ENCODE measurements around the gene FBLN5. TPM values are rescaled to one million over a fixed set of nuclear protein-coding genes. Genes with fewer than 3 reads are reported as not detected.
"Not testable (repeated sequence)": the region's sequence is repeated elsewhere in the genome, so short reads cannot be mapped to it uniquely, and the experiment has no call there.

The FBLN5 gene
- total RNA-seq, 1 experiment from 2014 or later = under 0.01 TPM

DNA sequence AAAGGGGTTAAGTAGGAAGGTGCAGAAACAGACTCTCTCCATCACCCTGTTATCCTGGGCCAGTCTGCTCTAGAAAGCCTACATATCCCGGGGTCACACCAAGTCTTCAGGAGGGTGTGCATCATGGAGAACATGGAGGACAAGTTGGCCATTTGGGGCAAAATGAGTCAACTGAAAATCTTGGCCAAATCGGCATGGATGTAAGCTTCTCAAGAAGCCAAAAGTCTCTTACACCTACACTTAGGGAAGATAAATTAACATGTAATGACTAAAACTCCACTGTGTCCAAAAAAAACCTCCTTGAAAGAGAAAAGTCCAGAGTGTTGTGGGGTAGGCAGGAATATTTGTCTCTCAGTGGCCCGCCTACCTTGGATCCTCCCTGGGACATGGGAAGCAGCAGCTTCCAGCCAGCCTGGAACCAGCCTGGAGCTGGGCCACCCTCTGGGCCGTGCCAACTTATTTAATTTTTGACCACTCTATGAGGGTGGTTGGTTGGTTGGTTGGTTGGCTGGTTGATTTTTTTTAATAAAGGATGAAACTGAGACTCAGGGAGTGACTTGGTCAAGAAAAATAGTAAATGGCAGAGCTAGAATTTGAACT lies 62.3 kb downstream of the FBLN5 start:
- no peak for DNase-seq (ENCODE audit: low read depth)

- no peak for DNase-seq (ENCODE audit: low read depth)
Observed at GRCh38 chr14:91884664-91885063, 62.8 kb downstream of the FBLN5 start.

DNA sequence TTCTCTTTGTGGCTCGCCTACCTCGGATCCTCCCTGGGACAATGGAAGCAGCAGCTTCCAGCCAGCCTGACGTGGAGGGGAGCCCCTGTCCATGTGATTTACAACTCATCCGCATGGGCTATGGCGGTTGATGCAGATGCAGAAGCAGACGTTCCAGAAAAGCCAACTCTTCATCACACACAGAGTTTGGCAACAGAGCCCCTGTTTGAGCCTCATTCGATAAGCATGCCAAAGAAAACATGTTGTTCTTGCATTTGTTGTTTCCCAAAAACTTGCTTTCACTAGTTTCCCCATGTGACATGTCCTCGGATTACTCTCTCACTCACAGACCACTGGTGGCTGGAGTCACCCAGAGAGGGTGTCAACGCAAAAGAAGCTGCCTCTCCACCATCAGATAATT lies 63.7 kb downstream of the FBLN5 start:
- DNase-seq (ENCODE audit: low read depth) = no peak

GRCh38 chr14:91882776-91883175 lies 64.7 kb downstream of the FBLN5 start:
- no peak for DNase-seq (ENCODE audit: low read depth)

- DNase-seq (ENCODE audit: low read depth) = no peak
Observed at GRCh38 chr14:91882369-91882768, 65.1 kb downstream of the FBLN5 start.

GRCh38 chr14:91879196-91879595 lies 68.3 kb downstream of the FBLN5 start:
- no peak for DNase-seq (ENCODE audit: low read depth)

GRCh38 chr14:91878274-91878673 lies 69.2 kb downstream of the FBLN5 start:
- no peak for DNase-seq (ENCODE audit: low read depth)

GRCh38 chr14:91877376-91877915 lies 70.0 kb downstream of the FBLN5 start:
- no peak for DNase-seq (ENCODE audit: low read depth)

DNA sequence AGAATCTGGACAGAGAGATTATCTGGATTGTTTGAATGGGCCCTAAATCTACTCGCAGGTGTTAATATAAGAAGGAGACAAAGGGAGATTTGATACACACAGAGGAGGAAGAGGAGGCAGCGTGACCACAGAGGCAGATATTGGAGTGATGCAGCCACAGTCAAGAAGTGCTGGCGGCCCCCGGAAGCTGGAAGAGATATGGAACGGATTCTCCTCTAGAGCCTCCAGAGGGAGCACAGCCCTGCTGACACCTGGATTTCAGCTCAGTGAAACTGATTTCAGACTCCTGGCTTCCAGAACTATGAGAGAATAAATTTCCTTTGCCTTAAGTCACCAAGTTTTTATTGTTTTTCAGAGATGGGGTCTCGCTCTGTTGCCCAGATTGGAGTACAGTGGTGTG lies 71.0 kb downstream of the FBLN5 start:
- no peak for DNase-seq (ENCODE audit: low read depth)

GRCh38 chr14:91875525-91876286 lies 71.8 kb downstream of the FBLN5 start:
- DNase-seq (ENCODE audit: low read depth) = no peak

DNA sequence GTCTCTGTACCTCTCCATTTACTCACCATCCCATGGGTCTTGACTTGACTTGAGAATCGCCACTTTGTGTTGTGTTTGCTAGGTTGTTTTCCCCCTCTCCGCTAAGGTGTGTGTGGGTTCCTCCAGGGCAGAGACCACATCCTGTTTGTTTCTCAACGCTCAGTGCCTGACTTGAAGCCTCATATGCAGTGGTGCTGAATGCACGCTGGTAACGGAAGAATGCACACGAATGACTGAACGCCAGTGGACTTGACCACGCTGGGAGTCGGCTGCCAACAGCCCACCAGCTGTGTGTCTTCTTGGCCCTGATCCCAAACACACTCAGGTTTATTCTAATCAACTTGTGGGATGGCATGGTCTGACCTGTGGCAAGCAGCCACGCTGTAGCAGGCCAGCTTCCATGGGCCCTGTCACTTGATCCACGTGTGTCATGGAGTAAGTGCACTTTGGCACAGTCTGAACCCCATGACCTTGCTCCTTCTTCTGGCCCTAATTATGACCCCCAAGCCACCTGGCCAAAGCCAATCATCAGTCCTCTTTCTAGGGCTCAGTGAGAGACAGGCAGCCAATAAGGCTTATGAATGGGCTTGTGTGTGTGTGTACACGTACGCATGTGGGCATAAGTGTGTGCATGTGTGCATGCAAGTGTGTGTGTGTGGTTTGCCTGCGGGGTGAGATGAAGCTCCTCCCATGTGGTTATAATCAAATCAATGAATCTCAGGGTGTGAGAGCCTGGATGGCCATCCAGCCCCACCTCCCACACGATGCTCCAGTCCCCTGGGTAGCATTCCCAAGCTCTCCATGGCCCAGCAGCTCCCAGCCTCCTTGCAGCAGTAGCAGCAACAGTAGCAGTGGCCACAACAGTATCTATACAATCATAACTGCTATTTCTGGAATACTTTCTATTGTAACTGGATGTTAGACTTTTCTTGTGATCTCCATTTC lies 73.8 kb downstream of the FBLN5 start:
- peak; percentile 4 for DNase-seq (ENCODE audit: low read depth)

DNA sequence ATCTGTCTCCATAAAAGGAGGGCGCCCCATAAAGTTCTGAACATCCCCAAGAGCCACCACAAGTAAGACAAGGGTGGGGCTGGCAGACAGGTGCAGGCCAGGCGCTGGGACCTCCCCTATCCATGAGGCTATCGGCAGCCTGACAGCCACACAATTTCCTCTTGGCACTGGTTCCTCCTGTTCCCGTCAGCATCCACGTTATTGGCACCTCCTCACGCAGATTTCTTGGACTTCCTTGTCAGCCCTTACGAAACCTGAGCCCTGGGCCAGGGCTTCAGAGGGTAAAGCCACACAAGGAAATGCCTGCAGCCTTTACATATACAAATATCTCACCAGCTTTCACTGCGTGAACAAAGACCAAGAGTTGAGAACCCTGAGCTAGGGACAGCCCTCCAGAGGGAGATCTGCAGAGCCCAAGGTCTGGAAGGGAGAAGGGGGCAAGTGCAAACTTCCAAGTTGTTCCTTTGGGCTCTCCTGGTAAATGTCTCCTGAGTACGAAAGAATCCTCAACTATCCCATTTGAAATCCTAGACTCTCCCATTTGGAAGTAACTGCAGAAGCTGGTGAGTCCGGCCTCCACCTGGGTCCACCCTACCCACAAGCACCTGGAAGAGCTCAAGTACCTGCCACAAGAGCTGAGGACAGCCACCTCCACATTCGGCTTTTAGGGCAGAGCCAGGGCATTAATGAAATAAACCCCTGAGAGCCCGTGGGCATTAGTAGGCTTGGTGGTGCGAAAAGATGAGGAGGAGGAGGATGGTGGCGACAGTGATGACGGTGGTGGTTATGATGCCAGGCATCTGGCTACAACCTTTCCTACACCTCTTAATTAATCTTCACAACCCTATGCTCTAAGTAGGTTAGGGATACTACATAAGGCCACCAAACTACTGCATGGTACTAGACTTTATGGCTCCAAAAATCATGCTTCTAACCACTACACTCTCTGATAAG lies 74.7 kb downstream of the FBLN5 start:
- no peak for DNase-seq (ENCODE audit: low read depth)

DNA sequence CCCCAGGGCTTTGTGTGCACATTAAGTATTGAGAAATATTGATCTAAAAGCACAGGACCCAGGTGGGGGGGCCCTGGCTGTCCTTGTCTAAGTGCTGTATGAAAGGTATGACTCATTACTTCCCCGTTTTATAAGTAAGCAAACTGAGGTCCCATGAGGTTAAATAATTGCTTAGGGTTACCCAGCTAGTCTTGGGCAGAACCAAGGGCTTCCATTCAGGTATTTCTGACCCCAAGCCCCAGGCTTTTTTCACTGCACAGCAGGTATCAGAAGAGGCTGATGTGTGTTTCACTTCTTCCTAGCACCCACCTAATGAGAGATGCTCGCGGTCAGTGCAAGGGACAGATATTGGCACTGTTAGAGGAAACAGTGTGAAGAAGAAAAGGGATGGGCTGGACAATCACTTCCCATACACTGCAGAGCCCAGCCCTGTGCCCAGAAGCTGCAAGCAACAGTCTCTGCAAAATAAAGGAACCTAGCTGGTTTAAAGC lies 75.4 kb downstream of the FBLN5 start:
- DNase-seq (ENCODE audit: low read depth) = no peak

GRCh38 chr14:91871401-91871800 lies 76.1 kb downstream of the FBLN5 start:
- DNase-seq (ENCODE audit: low read depth) = not testable (repeated sequence)

- no peak for DNase-seq (ENCODE audit: low read depth)
Observed at GRCh38 chr14:91870890-91871289, 76.6 kb downstream of the FBLN5 start.

- no peak for DNase-seq (ENCODE audit: low read depth)
Observed at GRCh38 chr14:91870001-91870400, 77.5 kb downstream of the FBLN5 start.

DNA sequence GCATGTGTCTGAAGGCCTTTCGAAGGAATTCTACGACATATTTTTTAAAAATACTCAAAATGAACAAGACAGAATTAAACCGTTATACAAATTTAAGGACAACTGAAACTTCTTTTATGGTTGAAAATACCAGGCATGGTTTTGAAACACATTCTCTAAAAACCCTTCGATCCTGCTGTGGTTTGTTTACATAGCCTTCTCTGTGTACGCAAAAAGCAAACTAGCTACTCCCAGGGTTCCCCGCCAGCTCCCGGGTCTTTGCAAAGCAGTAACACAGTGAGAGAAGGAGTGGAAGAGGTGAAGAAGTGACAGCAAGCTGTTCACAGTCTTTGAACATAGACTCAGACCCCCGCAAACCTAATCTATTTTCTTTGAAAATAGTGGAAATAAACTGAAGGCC lies 77.9 kb downstream of the FBLN5 start:
- no peak for DNase-seq (ENCODE audit: low read depth)

- no peak for DNase-seq (ENCODE audit: low read depth)
Observed at GRCh38 chr14:91867316-91867988, 80.0 kb downstream of the FBLN5 start, which contains the start of gene TC2N. Gene TC2N, minus strand, starts transcription at chr14:91867536. Its CDS starts 53,767 bp downstream, at chr14:91813769.

- no peak for DNase-seq (ENCODE audit: low read depth)
Observed at GRCh38 chr14:91866511-91867295, 80.8 kb downstream of the FBLN5 start.

All from RPMI7951 (cell line).